ENCODE measurements around the gene KLHDC7A. TPM values are rescaled to one million over a fixed set of nuclear protein-coding genes. Genes with fewer than 3 reads are reported as not detected.

The KLHDC7A gene
- total RNA-seq, 2 donors from 2014 or later, result 0.11 TPM; not detected in 1

- Histone ChIP-seq H3K36me3 (no peaks in the 10 kb centered on the region), H3K4me1 (no peaks in the 10 kb centered on the region), H3K9me3 (no peaks in the 10 kb centered on the region), H3K4me3 (no peak overlapping the region), H3K27ac (no peak overlapping the region), H3K27me3 (no peaks in the 10 kb centered on the region)
- no peak for TF ChIP-seq CTCF (IDR thresholded peaks at IDR 0.05)
- DNase-seq (ENCODE audit: low spot score), result peak; percentile 56
Observed at GRCh38 chr1:18494304-18494703, 13.6 kb downstream of the KLHDC7A start.

- Histone ChIP-seq H3K9me3 (no peaks in the 10 kb centered on the region), H3K27me3 (no peaks in the 10 kb centered on the region), H3K27ac (no peak overlapping the region), H3K36me3 (no peaks in the 10 kb centered on the region), H3K4me1 (no peaks in the 10 kb centered on the region), H3K4me3 (no peak overlapping the region)
- DNase-seq (ENCODE audit: low spot score), result no peak
- no peak for TF ChIP-seq CTCF (IDR thresholded peaks at IDR 0.05)
Observed at GRCh38 chr1:18495635-18496034, 14.9 kb downstream of the KLHDC7A start.

GRCh38 chr1:18496056-18496455, 15.3 kb downstream of the KLHDC7A start:
- Histone ChIP-seq H3K4me3 (no peak overlapping the region), H3K36me3 (no peaks in the 10 kb centered on the region), H3K4me1 (no peaks in the 10 kb centered on the region), H3K27ac (no peak overlapping the region), H3K9me3 (no peaks in the 10 kb centered on the region), H3K27me3 (no peaks in the 10 kb centered on the region)
- no peak for DNase-seq (ENCODE audit: low spot score)
- TF ChIP-seq CTCF (IDR thresholded peaks at IDR 0.05), result no peak

GRCh38 chr1:18496497-18497235, 15.9 kb downstream of the KLHDC7A start:
- no peaks in the 10 kb centered on the region for H3K27me3 ChIP-seq
- no peaks in the 10 kb centered on the region for H3K9me3 ChIP-seq
- no peak for TF ChIP-seq CTCF (IDR thresholded peaks at IDR 0.05)
- H3K27ac ChIP-seq, result no peak overlapping the region
- H3K36me3 ChIP-seq, result no peaks in the 10 kb centered on the region
- H3K4me3 ChIP-seq, result no peak overlapping the region
- DNase-seq (ENCODE audit: low spot score), result no peak
- no peaks in the 10 kb centered on the region for H3K4me1 ChIP-seq

GRCh38 chr1:18501833-18502232, 21.1 kb downstream of the KLHDC7A start:
- H3K27ac ChIP-seq, result no peak overlapping the region
- H3K4me1 ChIP-seq, result no peaks in the 10 kb centered on the region
- peaks cover 0 to 4% of the 10 kb centered on the region in 2 donors for H3K9me3 ChIP-seq
- DNase-seq (ENCODE audit: low spot score), result no peak
- TF ChIP-seq CTCF (IDR thresholded peaks at IDR 0.05), result no peak
- no peaks in the 10 kb centered on the region for H3K36me3 ChIP-seq
- no peak overlapping the region for H3K4me3 ChIP-seq
- no peaks in the 10 kb centered on the region for H3K27me3 ChIP-seq

GRCh38 chr1:18504609-18505008, 23.9 kb downstream of the KLHDC7A start:
- Histone ChIP-seq H3K27me3 (no peaks in the 10 kb centered on the region), H3K4me3 (no peak overlapping the region), H3K9me3 (peaks cover 0 to 20% of the 10 kb centered on the region in 2 donors), H3K4me1 (no peaks in the 10 kb centered on the region), H3K27ac (no peak overlapping the region), H3K36me3 (no peaks in the 10 kb centered on the region)
- no peak for DNase-seq (ENCODE audit: low spot score)
- TF ChIP-seq CTCF (IDR thresholded peaks at IDR 0.05), result no peak
